ENCODE measurements around the gene USP49.

Gene USP49

GRCh38 chr6:41748542-41748941 lies 146.6 kb downstream of the USP49 start:
- DNase-seq: no peak

GRCh38 chr6:41748102-41748477 lies 147.1 kb downstream of the USP49 start:
- no peak for DNase-seq

GRCh38 chr6:41747256-41748101 lies 147.7 kb downstream of the USP49 start, which contains the start of gene PGC:
Gene PGC, minus strand, starts transcription at chr6:41747397. Its CDS starts 63 bp downstream, at chr6:41747334.
- no peak for DNase-seq

GRCh38 chr6:41746107-41746506 lies 149.1 kb downstream of the USP49 start:
- DNase-seq: no peak

- no peak for DNase-seq
These were observed 150.9 kb downstream of the USP49 start for GRCh38 chr6:41744236-41744787.

GRCh38 chr6:41743406-41744235 lies 151.6 kb downstream of the USP49 start:
- DNase-seq: no peak

- no peak for DNase-seq
These were observed 153.3 kb downstream of the USP49 start for GRCh38 chr6:41741625-41742490.

- DNase-seq: no peak
These were observed 154.6 kb downstream of the USP49 start for GRCh38 chr6:41740366-41741162.

Data from MV-4-11 (cell line).